ENCODE data around the gene TNNC1.

- TF ChIP-seq YY1 (IDR thresholded peaks at IDR 0.05; ENCODE audit: insufficient read depth, insufficient read length) = no peak
- TF ChIP-seq SUZ12 (IDR thresholded peaks at IDR 0.05; ENCODE audit: extremely low read depth, insufficient read depth, insufficient read length) = no peak
These were observed 13.2 kb downstream of the TNNC1 start for GRCh38 chr3:52440671-52441070.
